Heart left ventricle (tissue), 16 donors: ENCODE measurements around the gene GZMH. TPM values are rescaled to one million over a fixed set of nuclear protein-coding genes. Genes with fewer than 3 reads are reported as not detected.
A peak's percentile ranks its signal among the peaks of the same experiment; 100 is the strongest.

Source experiments
- ATAC-seq, 4 donors: fragments of 200-7000 bp; cut with Tn5 transposase; one replicate each; pipeline ENCODE4 v1.9.1; 2020 to 2022; ENCODE audit warnings: moderate library complexity in 4 of 4, mild to moderate bottlenecking in 3 of 4, moderate number of reproducible peaks in 1 of 4
- DNase-seq, 5 donors: peaks; one replicate each; pipeline ENCODE4 v3.0.0-alpha.2; 2020
- H3K27ac ChIP-seq, 12 donors: fragments of 200-600 bp; sonication (generic) in 4 of 12; one replicate each; pipeline versions ENCODE4 v1.5.0 to v1.8.0; 2016 to 2022; ENCODE audit warnings: mild to moderate bottlenecking in 2 of 12
- H3K27me3 ChIP-seq, 9 donors: fragments of 200-600 bp; sonication (generic) in 2 of 9; one replicate each; pipeline versions ENCODE4 v1.5.1 to v1.8.0; 2016 to 2022; ENCODE audit warnings: mild to moderate bottlenecking in 3 of 9
- H3K36me3 ChIP-seq, 9 donors: fragments of 200-600 bp; sonication (generic) in 2 of 9; one replicate each; pipeline versions ENCODE4 v1.5.0 to v1.8.0; 2018 to 2022; ENCODE audit warnings: mild to moderate bottlenecking in 2 of 9
- H3K4me1 ChIP-seq, 12 donors: fragments of 200-600 bp; sonication (generic) in 4 of 12; one replicate each; pipeline versions ENCODE4 v1.5.0 to v1.8.0; 2016 to 2022; ENCODE audit warnings: mild to moderate bottlenecking in 3 of 12
- H3K4me3 ChIP-seq, 12 donors: fragments of 200-600 bp; sonication (generic) in 4 of 12; one replicate each; pipeline versions ENCODE4 v1.5.0 to v1.8.0; 2017 to 2022; ENCODE audit warnings: mild to moderate bottlenecking in 9 of 12, moderate library complexity in 4 of 12
- H3K9me3 ChIP-seq, 12 donors: fragments of 200-600 bp; sonication (generic) in 4 of 12; one replicate each; pipeline versions ENCODE4 v1.5.0 to v1.8.0; 2016 to 2022; ENCODE audit warnings: mild to moderate bottlenecking in 1 of 12
- CTCF ChIP-seq, 12 donors: fragments of 200-600 bp; sonication (generic) in 4 of 12; IDR thresholded peaks; one replicate each; pipeline versions ENCODE4 v1.5.0 to v1.8.0; 2018 to 2022; ENCODE audit warnings: antibody characterized with exemption in 12 of 12, mild to moderate bottlenecking in 5 of 12
- POLR2A ChIP-seq, 2 donors: fragments of 450-650 bp; IDR thresholded peaks; one replicate each; pipeline ENCODE4 v1.6.1; 2017; ENCODE audit warnings: antibody characterized with exemption in 2 of 2, mild to moderate bottlenecking in 2 of 2, moderate library complexity in 2 of 2
- WGBS, 4 donors: extraction: QIAGEN DNeasy Blood & Tissue Kit in 2 of 4; methylation state at CpG; one replicate each; pipeline versions ENCODE4 v1.1.5 to v1.1.7; 2013 to 2018; 5-methylcytosine and 5-hydroxymethylcytosine counted together
- intact Hi-C, 10 donors: fragments of 100-400 bp; cut with DNase I; formaldehyde crosslinking; loops; one replicate each; pipeline versions ENCODE4 v1.11.1 to v1.14.2; 2022
- polyA plus RNA-seq, 2 donors: library from polyadenylated mRNA; stranded (reverse); fragments of 200-250 nt; gene quantifications; one replicate each; pipeline ENCODE4 v1.2.3, GENCODE V29; 2013
- total RNA-seq, 9 donors: library from RNA; depleted of rRNA in 2 of 9; stranded (reverse); fragments of >200 nt in 2 of 9; fragmentation: NEBNext Ultra II Directional in 3 of 9; extraction: Animal tissue kit (Norgen Biotek cat#: 25700) in 3 of 9; gene quantifications; one replicate each; pipeline versions ENCODE4 v1.1.0 to v1.2.4, GENCODE V29; 2016 to 2023
- donor health status: ischemic (EF 13 %, LVEDD 7.1; RV severe dilation, severe dysfunction).
- donor health status: healthy with polysubstance abuse.
- donor health status: DM: no; HTN: yes; CAD: no.
- donor health status: DM: no; HTN: no; CAD: no.
- donor health status: ischemic (EF 25% LVEDD 6.9; RV normal size, moderate dysfunction).
- donor health status: ischemic (EF 25% LVEDD 5.7; RV mildly dilated, moderate dysfunction).
- donor health status: healthy.
- donor health status: DM: yes; HTN: yes; CAD: no.
- donor health status: ischemic (EF 35%, LVEDD 5.7; RV mildly dilated, moderate dysfunction).
- donor health status: nonischemic (EF 11% LVEDD 7.7; RV severe dilation, severe dysfunction).
- donor health status: DM: yes; HTN: yes; CAD: no.
- donor health status: PGD.
- donor health status: ischemic (EF 29% LVEDD 5.4; RV normal size, mild dysfunction).
- donor health status: nonischemic (EF 23%, LVEDD 6.1; RV moderate dilation, normal function).

GZMH gene
- total and polyA plus RNA-seq, 11 donors = 0.30 to 5.9 (median 1.4) TPM; not detected in 5

- no peak for TF ChIP-seq CTCF (IDR thresholded peaks at IDR 0.05)
- no peak for TF ChIP-seq POLR2A (IDR thresholded peaks at IDR 0.05)
- H3K9me3 ChIP-seq = peaks cover 0 to 3% (median 0%) of the 10 kb centered on the region in 12 donors
- no peaks in the 10 kb centered on the region for H3K36me3 ChIP-seq
- peaks cover 0 to 3% (median 0%) of the 10 kb centered on the region in 9 donors for H3K27me3 ChIP-seq
- H3K27ac ChIP-seq = no peak within 1 kb of the TSS
- intact Hi-C loops = no loop called here
- H3K4me1 ChIP-seq = peaks cover 0 to 6% (median 0%) of the 10 kb centered on the region in 12 donors
- DNase-seq = no peak
- peak in 1 of 4 donors; percentile 33 for ATAC-seq
- no peak within 1 kb of the TSS for H3K4me3 ChIP-seq
- 44 to 62% (median 55%) methylated on average over 3 of the region's 3 CpGs for WGBS, 4 donors
These were observed 33.3 kb downstream of the GZMH start, which contains the start of gene CTSG for GRCh38 chr14:24576182-24576581. CTSG (minus strand) TSS chr14:24576250; CDS start chr14:24576223, 27 bp downstream.

- no peak for ATAC-seq
These were observed 35.2 kb downstream of the GZMH start for GRCh38 chr14:24574206-24574774.

GRCh38 chr14:24566318-24566717, 43.2 kb downstream of the GZMH start:
- intact Hi-C loops = no loop called here
- Histone ChIP-seq H3K36me3 (no peaks in the 10 kb centered on the region), H3K4me1 (no peaks in the 10 kb centered on the region), H3K4me3 (no peak overlapping the region), H3K27me3 (no peaks in the 10 kb centered on the region), H3K9me3 (peaks cover 0 to 63% (median 13%) of the 10 kb centered on the region in 12 donors), H3K27ac (no peak overlapping the region)
- DNase-seq = no peak
- TF ChIP-seq POLR2A (IDR thresholded peaks at IDR 0.05) = no peak
- TF ChIP-seq CTCF (IDR thresholded peaks at IDR 0.05) = no peak
- WGBS, 4 donors = 0 to 100% (median 62%) methylated on average over 1 to 2 of the region's 2 CpGs
- ATAC-seq = no peak

More at GRCh38 chr14:24574206-24574774, 35.2 kb downstream of the GZMH start:
- H3K9me3 ChIP-seq = peaks cover 0 to 12% (median 0%) of the 10 kb centered on the region in 12 donors
- intact Hi-C loops = no loop called here
- H3K36me3 ChIP-seq = no peaks in the 10 kb centered on the region
- 79 to 86% (median 84%) methylated on average over 23 to 27 of the region's 27 CpGs for whole genome bisulfite sequencing, 4 donors
- peaks cover 0 to 6% (median 0%) of the 10 kb centered on the region in 12 donors for H3K4me1 ChIP-seq
- TF ChIP-seq CTCF (IDR thresholded peaks at IDR 0.05) (no peak), POLR2A (IDR thresholded peaks at IDR 0.05) (no peak)
- peaks cover 0 to 3% (median 0%) of the 10 kb centered on the region in 9 donors for H3K27me3 ChIP-seq
- DNase-seq = no peak
- no peak overlapping the region for H3K4me3 ChIP-seq
- no peak overlapping the region for H3K27ac ChIP-seq

GRCh38 chr14:24565766-24566165, 43.7 kb downstream of the GZMH start:
- no peak for ATAC-seq
- intact Hi-C loops = no loop called here
- H3K27ac ChIP-seq = no peak overlapping the region
- no peaks in the 10 kb centered on the region for H3K4me1 ChIP-seq
- H3K36me3 ChIP-seq = no peaks in the 10 kb centered on the region
- peaks cover 0 to 63% (median 12%) of the 10 kb centered on the region in 12 donors for H3K9me3 ChIP-seq
- no peak for DNase-seq
- no peak overlapping the region for H3K4me3 ChIP-seq
- no peaks in the 10 kb centered on the region for H3K27me3 ChIP-seq
- 29 to 51% (median 45%) methylated on average over 1 to 2 of the region's 2 CpGs for WGBS, 4 donors
- TF ChIP-seq POLR2A (IDR thresholded peaks at IDR 0.05) (no peak), CTCF (IDR thresholded peaks at IDR 0.05) (no peak)
